Activated CD4-positive, alpha-beta T cell treated with anti-CD3 and anti-CD28 coated beads for 36 hours (primary cell): ENCODE results near the gene TXNDC5. TPM values are rescaled to one million over a fixed set of nuclear protein-coding genes. Genes with fewer than 3 reads are reported as not detected.

ENCODE experiments used
- ATAC-seq: fragments of 200-7000 bp; cut with Tn5 transposase; one replicate; pipeline ENCODE4 v1.10.0; 2021; ENCODE audit warnings: mild to moderate bottlenecking, moderate library complexity
- CTCF ChIA-PET: fragments of 350-600 bp; sonication (Branson Sonifier 250); formaldehyde crosslinking; loops from one replicate; lab custom pipeline; 2021; ENCODE audit warnings: antibody characterized with exemption; lab: Charles Lee
- POLR2A ChIA-PET: fragments of 350-600 bp; sonication (Branson Sonifier 250); formaldehyde crosslinking; loops from one replicate; lab custom pipeline; 2021; ENCODE audit warnings: antibody characterized with exemption, inconsistent platforms; lab: Charles Lee
- DNase-seq: peaks from one replicate; pipeline ENCODE4 v3.0.0-alpha.2; 2020
- H3K27ac Mint-ChIP-seq: one replicate; pipeline ENCODE4 v1.8.0; 2021; ENCODE audit warnings: mixed read lengths
- H3K27me3 Mint-ChIP-seq: one replicate; pipeline ENCODE4 v1.8.0; 2021; ENCODE audit warnings: mixed read lengths
- H3K36me3 Mint-ChIP-seq: one replicate; pipeline ENCODE4 v1.8.0; 2021; ENCODE audit warnings: low read depth, mixed read lengths
- H3K4me1 Mint-ChIP-seq: one replicate; pipeline ENCODE4 v1.8.0; 2021; ENCODE audit warnings: mixed read lengths
- H3K4me3 Mint-ChIP-seq: one replicate; pipeline ENCODE4 v1.8.0; 2021; ENCODE audit warnings: mild to moderate bottlenecking, moderate library complexity, mixed read lengths
- H3K9me3 Mint-ChIP-seq: one replicate; pipeline ENCODE4 v1.8.0; 2021; ENCODE audit warnings: low read depth, mixed read lengths
- intact Hi-C, 2 experiments: fragments of 100-400 bp; cut with DNase I in 1 of 2; cut with micrococcal nuclease in 1 of 2; formaldehyde crosslinking; loops; one replicate each; pipeline versions ENCODE4 v1.14.2 to v1.15.1; 2022 to 2024; cut with DNase I, micrococcal nuclease
- total RNA-seq, 2 experiments: library from RNA; stranded (reverse); gene quantifications; one replicate each; pipeline ENCODE4 v1.2.3, GENCODE V29; 2021

TXNDC5 gene
- total RNA-seq: 10 to 100 TPM; 44.4 to 52.8 TPM

- POLR2A ChIA-PET: no interaction called here
- Mint-ChIP-seq H3K27me3 (no peaks in the 10 kb centered on the region), H3K9me3 (no peaks in the 10 kb centered on the region), H3K36me3 (peaks cover 7% of the 10 kb centered on the region), H3K4me3 (peak within 1 kb of the TSS; percentile 91), H3K27ac (peak within 1 kb of the TSS; percentile 76), H3K4me1 (peaks cover 15% of the 10 kb centered on the region)
- DNase-seq (peak; percentile 83), ATAC-seq (peak; percentile 87)
- intact Hi-C loops: loop anchor here (1.0 to 5.0 kb wide), 8 partner anchors 154 to 597 kb away; partner anchors contain the start of genes BLOC1S5 (in 2 of the 2), BMP6 (in 2 of the 2), CAGE1 (in 1 of the 2) and EEF1E1 (in 1 of the 2)
- CTCF ChIA-PET: interaction anchor here (0.5 to 1.2 kb wide), 3 partner anchors 24 to 183 kb away, joined by 3 to 4 read pairs (median 3); no protein-coding TSS in a partner anchor
Observed at GRCh38 chr6:7910654-7911344, at the start of gene TXNDC5. Gene TXNDC5 (minus strand): TSS chr6:7910788. CDS start chr6:7910776, 12 bp downstream.

DNA sequence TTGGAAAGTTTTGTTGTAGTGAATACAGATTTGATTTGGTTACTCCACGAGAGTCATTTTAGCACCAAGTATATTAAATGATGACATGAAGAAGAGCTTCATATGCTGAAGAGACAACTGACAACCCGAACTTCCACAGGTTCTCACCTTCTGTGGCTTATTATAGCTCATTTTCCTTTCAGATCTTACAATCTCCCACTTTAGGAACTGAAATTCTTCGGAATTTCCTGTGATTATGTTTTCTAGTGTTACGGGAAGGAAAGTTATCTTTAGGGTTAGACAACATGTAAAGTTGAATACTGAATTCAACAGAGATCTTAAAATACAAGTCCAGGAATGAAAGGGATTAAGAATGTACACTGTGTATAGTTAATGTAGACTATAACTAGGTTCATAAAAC lies 49.6 kb upstream of the TXNDC5 start:
- H3K27me3 Mint-ChIP-seq: peaks cover 5% of the 10 kb centered on the region
- ChIA-PET CTCF (interaction anchor here (0.6 kb wide), 1 partner anchor 9 kb away, joined by 3 read pairs; no protein-coding TSS in a partner anchor), POLR2A (no interaction called here)
- no peak overlapping the region for H3K4me3 Mint-ChIP-seq
- H3K27ac Mint-ChIP-seq: no peak overlapping the region
- peaks cover under 1% of the 10 kb centered on the region for H3K36me3 Mint-ChIP-seq
- ATAC-seq (no peak), DNase-seq (no peak)
- peaks cover 10% of the 10 kb centered on the region for H3K4me1 Mint-ChIP-seq
- intact Hi-C loops: no loop called here
- peaks cover 1% of the 10 kb centered on the region for H3K9me3 Mint-ChIP-seq

DNA sequence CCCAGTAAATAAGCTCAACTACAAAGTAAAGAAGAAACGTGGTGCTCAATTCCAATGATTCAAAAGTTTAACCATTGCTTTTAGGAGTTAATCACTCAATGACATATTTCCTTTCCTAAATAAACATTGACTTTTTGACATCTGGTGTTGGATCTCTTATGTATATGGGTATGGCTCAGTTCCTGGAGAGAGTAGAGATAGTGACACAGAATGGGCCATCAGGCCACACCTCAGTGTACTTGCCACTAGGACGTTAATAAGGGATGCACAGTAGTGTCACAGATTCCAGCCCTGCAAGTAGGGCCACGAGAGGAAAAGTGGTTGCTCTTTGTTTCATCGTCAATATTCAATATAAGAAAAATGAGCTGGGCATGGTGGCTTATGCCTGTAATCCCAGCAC lies 48.9 kb upstream of the TXNDC5 start:
- Mint-ChIP-seq H3K36me3 (no peaks in the 10 kb centered on the region), H3K27ac (no peak overlapping the region), H3K9me3 (no peaks in the 10 kb centered on the region), H3K4me1 (peaks cover 10% of the 10 kb centered on the region), H3K4me3 (no peak overlapping the region), H3K27me3 (peaks cover 4% of the 10 kb centered on the region)
- POLR2A ChIA-PET: no interaction called here
- DNase-seq (no peak), ATAC-seq (no peak)
- CTCF ChIA-PET: no interaction called here
- intact Hi-C loops: no loop called here

- ATAC-seq (no peak), DNase-seq (no peak)
- Mint-ChIP-seq H3K27ac (no peak overlapping the region), H3K9me3 (no peaks in the 10 kb centered on the region), H3K4me1 (peaks cover 8% of the 10 kb centered on the region), H3K36me3 (no peaks in the 10 kb centered on the region), H3K4me3 (no peak overlapping the region), H3K27me3 (peaks cover 2% of the 10 kb centered on the region)
- intact Hi-C loops: no loop called here
- POLR2A ChIA-PET: no interaction called here
- CTCF ChIA-PET: no interaction called here
Observed at GRCh38 chr6:7958464-7958863, 47.9 kb upstream of the TXNDC5 start.

- POLR2A ChIA-PET: no interaction called here
- DNase-seq: no peak
- Mint-ChIP-seq H3K4me3 (no peak overlapping the region), H3K27me3 (peaks cover 6% of the 10 kb centered on the region), H3K9me3 (no peaks in the 10 kb centered on the region), H3K27ac (no peak overlapping the region), H3K4me1 (no peaks in the 10 kb centered on the region), H3K36me3 (no peaks in the 10 kb centered on the region)
- CTCF ChIA-PET: no interaction called here
- ATAC-seq: no peak
- intact Hi-C loops: no loop called here
Observed at GRCh38 chr6:7956257-7956656, 45.7 kb upstream of the TXNDC5 start.

- H3K4me1 Mint-ChIP-seq: no peaks in the 10 kb centered on the region
- intact Hi-C loops: no loop called here
- ATAC-seq: no peak
- peaks cover 10% of the 10 kb centered on the region for H3K27me3 Mint-ChIP-seq
- H3K36me3 Mint-ChIP-seq: peaks cover 2% of the 10 kb centered on the region
- DNase-seq: no peak
- CTCF ChIA-PET: no interaction called here
- H3K4me3 Mint-ChIP-seq: no peak overlapping the region
- H3K27ac Mint-ChIP-seq: no peak overlapping the region
- POLR2A ChIA-PET: no interaction called here
- H3K9me3 Mint-ChIP-seq: no peaks in the 10 kb centered on the region
Observed at GRCh38 chr6:7954477-7955200, 44.1 kb upstream of the TXNDC5 start.

GRCh38 chr6:7953753-7954152 lies 43.2 kb upstream of the TXNDC5 start:
- DNase-seq (no peak), ATAC-seq (no peak)
- no peaks in the 10 kb centered on the region for H3K4me1 Mint-ChIP-seq
- ChIA-PET POLR2A (no interaction called here), CTCF (no interaction called here)
- peaks cover 4% of the 10 kb centered on the region for H3K36me3 Mint-ChIP-seq
- peaks cover 6% of the 10 kb centered on the region for H3K9me3 Mint-ChIP-seq
- H3K27ac Mint-ChIP-seq: no peak overlapping the region
- no peak overlapping the region for H3K4me3 Mint-ChIP-seq
- intact Hi-C loops: no loop called here
- peaks cover 8% of the 10 kb centered on the region for H3K27me3 Mint-ChIP-seq

- DNase-seq (no peak), ATAC-seq (no peak)
- Mint-ChIP-seq H3K27me3 (peaks cover 2% of the 10 kb centered on the region), H3K36me3 (no peaks in the 10 kb centered on the region), H3K4me3 (no peak overlapping the region), H3K9me3 (peaks cover 1% of the 10 kb centered on the region), H3K4me1 (no peaks in the 10 kb centered on the region), H3K27ac (no peak overlapping the region)
- POLR2A ChIA-PET: no interaction called here
- intact Hi-C loops: no loop called here
- CTCF ChIA-PET: interaction anchor here (1.5 kb wide), 1 partner anchor 23 kb away, joined by 5 read pairs; no protein-coding TSS in a partner anchor
Observed at GRCh38 chr6:7939864-7940228, 29.3 kb upstream of the TXNDC5 start.

GRCh38 chr6:7939184-7939863 lies 28.7 kb upstream of the TXNDC5 start:
- DNase-seq: no peak
- intact Hi-C loops: no loop called here
- H3K36me3 Mint-ChIP-seq: no peaks in the 10 kb centered on the region
- peaks cover 2% of the 10 kb centered on the region for H3K27me3 Mint-ChIP-seq
- peak; percentile 36 for ATAC-seq
- no peaks in the 10 kb centered on the region for H3K4me1 Mint-ChIP-seq
- H3K9me3 Mint-ChIP-seq: no peaks in the 10 kb centered on the region
- CTCF ChIA-PET: interaction anchor here (0.8 to 1.5 kb wide), 3 partner anchors 18 to 217 kb away, joined by 3 to 5 read pairs (median 4); no protein-coding TSS in a partner anchor
- H3K4me3 Mint-ChIP-seq: no peak overlapping the region
- no peak overlapping the region for H3K27ac Mint-ChIP-seq
- POLR2A ChIA-PET: no interaction called here

DNA sequence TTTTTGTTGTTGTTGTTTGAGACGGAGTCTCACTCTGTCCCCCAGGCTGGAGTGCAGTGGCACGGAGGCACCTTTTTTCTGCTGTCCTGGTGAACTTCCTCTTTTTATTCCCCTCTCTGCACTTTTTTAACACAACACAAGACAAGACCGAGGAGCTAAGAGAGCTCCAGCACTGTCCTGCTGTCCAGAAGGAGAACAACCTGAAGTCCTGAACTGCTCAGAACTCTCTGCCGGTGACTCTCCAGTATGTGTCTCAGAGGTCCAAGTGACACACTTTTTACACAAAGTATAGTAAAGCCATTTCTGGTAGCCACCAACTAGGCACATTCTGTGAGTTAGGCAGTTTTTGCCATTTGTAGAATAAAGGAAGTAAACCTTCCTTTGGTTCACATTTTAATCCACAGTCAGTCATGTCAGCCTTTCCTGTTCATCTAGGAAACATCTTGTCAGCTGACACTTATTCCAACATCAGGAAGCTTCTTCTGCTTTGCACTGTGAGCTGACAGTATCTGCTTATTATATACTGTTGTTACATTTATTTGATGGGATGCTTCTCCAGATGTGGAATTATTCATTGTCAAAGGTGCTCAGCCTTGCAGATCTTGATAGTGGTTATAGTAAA lies 28.1 kb upstream of the TXNDC5 start:
- ATAC-seq (no peak), DNase-seq (no peak)
- no peaks in the 10 kb centered on the region for H3K9me3 Mint-ChIP-seq
- peaks cover 2% of the 10 kb centered on the region for H3K27me3 Mint-ChIP-seq
- no peak overlapping the region for H3K4me3 Mint-ChIP-seq
- H3K27ac Mint-ChIP-seq: no peak overlapping the region
- CTCF ChIA-PET: interaction anchor here (0.8 to 1.5 kb wide), 3 partner anchors 18 to 216 kb away, joined by 3 to 5 read pairs (median 4); no protein-coding TSS in a partner anchor
- no peaks in the 10 kb centered on the region for H3K36me3 Mint-ChIP-seq
- intact Hi-C loops: no loop called here
- POLR2A ChIA-PET: no interaction called here
- no peaks in the 10 kb centered on the region for H3K4me1 Mint-ChIP-seq

GRCh38 chr6:7933794-7934193 lies 23.2 kb upstream of the TXNDC5 start:
- POLR2A ChIA-PET: no interaction called here
- CTCF ChIA-PET: interaction anchor here (0.6 kb wide), 1 partner anchor 110 kb away, joined by 3 read pairs; no protein-coding TSS in a partner anchor
- Mint-ChIP-seq H3K4me1 (no peaks in the 10 kb centered on the region), H3K27ac (no peak overlapping the region), H3K9me3 (peaks cover 5% of the 10 kb centered on the region), H3K4me3 (no peak overlapping the region), H3K27me3 (peaks cover 7% of the 10 kb centered on the region), H3K36me3 (no peaks in the 10 kb centered on the region)
- no peak for ATAC-seq
- no peak for DNase-seq
- intact Hi-C loops: no loop called here
